Duodenal mucosa (tissue), 2 donors: ENCODE data around the gene MED26.
"Not testable (repeated sequence)": the region's sequence is repeated elsewhere in the genome, so short reads cannot be mapped to it uniquely, and the experiment has no call there.

Experiments used
- H3K27ac ChIP-seq: one replicate; pipeline ENCODE4 v1.7.0; 2013; ENCODE audit warnings: low read depth, low read length
- H3K27me3 ChIP-seq, 2 donors: one replicate each; pipeline ENCODE4 v1.7.0; 2013; ENCODE audit warnings: low read length in 2 of 2, control low read depth in 1 of 2; ENCODE audit not compliant: insufficient read depth in 2 of 2, control insufficient read depth in 1 of 2
- H3K36me3 ChIP-seq, 2 donors: one replicate each; pipeline ENCODE4 v1.7.0; 2013; ENCODE audit warnings: low read length in 2 of 2, control low read depth in 1 of 2; ENCODE audit not compliant: insufficient read depth in 2 of 2, control insufficient read depth in 1 of 2
- H3K4me1 ChIP-seq, 2 donors: one replicate each; pipeline ENCODE4 v1.7.0; 2013; ENCODE audit warnings: low read length in 2 of 2, control low read depth in 1 of 2; ENCODE audit not compliant: insufficient read depth in 2 of 2, control insufficient read depth in 1 of 2
- H3K4me3 ChIP-seq, 2 donors: one replicate each; pipeline ENCODE4 v1.7.0; 2013; ENCODE audit warnings: low read length in 2 of 2, low read depth in 1 of 2
- H3K9ac ChIP-seq, 2 donors: one replicate each; pipeline ENCODE4 v1.7.0; 2013; ENCODE audit warnings: low read length in 2 of 2, low read depth in 1 of 2
- H3K9me3 ChIP-seq, 2 donors: one replicate each; pipeline ENCODE4 v1.7.0; 2013; ENCODE audit warnings: low read length in 2 of 2, control low read depth in 1 of 2; ENCODE audit not compliant: control insufficient read depth in 1 of 2

Gene MED26

DNA sequence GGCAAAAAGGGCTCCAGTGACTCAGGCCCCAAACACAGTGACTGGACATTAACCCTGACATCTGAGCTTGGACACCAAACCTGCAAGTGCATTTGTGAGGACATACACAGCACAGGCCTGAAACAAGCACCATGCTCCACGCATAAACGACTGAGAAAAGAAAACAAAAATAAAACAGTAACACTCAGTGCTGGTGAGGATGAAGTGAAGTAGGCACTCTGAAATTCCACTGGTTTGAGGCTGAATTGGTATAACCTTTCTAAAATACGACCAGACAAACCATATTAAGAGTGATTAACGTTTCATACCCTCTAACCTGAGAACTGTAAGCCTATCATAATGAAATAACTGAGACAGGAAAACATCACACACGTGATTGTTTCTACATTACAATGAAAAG, 61.3 kb downstream of the MED26 start:
- no peaks in the 10 kb centered on the region for H3K27me3 ChIP-seq
- H3K9me3 ChIP-seq, result no peaks in the 10 kb centered on the region
- H3K4me3 ChIP-seq, result no peak overlapping the region
- peaks cover 11 to 59% of the 10 kb centered on the region in 2 donors for H3K36me3 ChIP-seq
- H3K9ac ChIP-seq, result peak overlapping the region in 1 of 2 donors; percentile 6
- peak overlapping the region; percentile 55 for H3K27ac ChIP-seq
- peaks cover 14 to 16% of the 10 kb centered on the region in 2 donors for H3K4me1 ChIP-seq

GRCh38 chr19:16566161-16566560, 61.8 kb downstream of the MED26 start:
- peaks cover 11 to 65% of the 10 kb centered on the region in 2 donors for H3K36me3 ChIP-seq
- H3K9ac ChIP-seq, result peak overlapping the region in 1 of 2 donors; percentile 6
- H3K27me3 ChIP-seq, result no peaks in the 10 kb centered on the region
- H3K4me1 ChIP-seq, result peaks cover 10 to 11% of the 10 kb centered on the region in 2 donors
- peak overlapping the region; percentile 55 for H3K27ac ChIP-seq
- H3K9me3 ChIP-seq, result no peaks in the 10 kb centered on the region
- no peak overlapping the region for H3K4me3 ChIP-seq

DNA sequence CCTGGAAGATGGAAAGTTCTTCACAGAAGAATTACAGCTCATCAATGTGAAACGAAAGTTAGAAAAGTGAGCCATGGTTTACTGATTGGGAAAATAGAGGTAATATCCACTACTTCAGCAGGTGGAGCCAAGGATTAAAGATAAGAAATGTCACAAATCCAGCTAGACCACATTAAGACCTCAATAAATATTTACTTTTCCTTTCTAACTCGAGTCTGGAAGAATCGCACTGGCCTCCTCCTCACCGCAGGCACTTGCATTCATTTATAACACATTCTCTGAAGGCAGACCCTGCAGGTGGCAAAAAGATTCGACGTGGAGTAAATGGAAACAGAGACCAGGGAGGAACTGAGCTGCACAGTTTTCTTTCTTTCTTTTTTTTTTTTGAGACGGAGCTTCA, 63.2 kb downstream of the MED26 start:
- Histone ChIP-seq H3K27ac (no peak overlapping the region), H3K4me3 (no peak overlapping the region), H3K4me1 (peaks cover 0 to 3% of the 10 kb centered on the region in 2 donors), H3K36me3 (peaks cover 13 to 72% of the 10 kb centered on the region in 2 donors), H3K9ac (no peak overlapping the region), H3K9me3 (no peaks in the 10 kb centered on the region), H3K27me3 (no peaks in the 10 kb centered on the region)

DNA sequence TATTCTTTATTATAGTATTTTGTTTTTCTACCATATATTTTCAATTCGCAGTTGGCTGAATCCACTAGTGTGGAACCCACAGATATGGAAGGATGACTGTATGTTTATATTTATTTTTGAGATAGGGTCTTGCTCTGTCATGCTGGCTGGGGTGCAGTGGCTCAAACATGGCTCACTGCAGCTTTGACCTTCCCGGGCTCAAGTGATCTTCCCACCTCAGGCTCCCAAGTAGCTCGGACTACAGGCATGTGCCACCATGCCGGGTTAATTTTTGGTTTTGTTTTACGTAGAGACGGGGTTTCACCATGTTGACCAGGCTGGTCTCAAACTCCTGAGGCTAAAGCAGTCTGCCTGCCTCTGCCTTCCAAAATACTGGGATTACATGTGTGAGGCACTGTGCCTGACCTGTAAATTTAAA, 65.4 kb downstream of the MED26 start:
- no peak overlapping the region for H3K9ac ChIP-seq
- no peaks in the 10 kb centered on the region for H3K27me3 ChIP-seq
- no peak overlapping the region for H3K27ac ChIP-seq
- peaks cover 19 to 64% of the 10 kb centered on the region in 2 donors for H3K36me3 ChIP-seq
- no peaks in the 10 kb centered on the region for H3K4me1 ChIP-seq
- H3K4me3 ChIP-seq, result no peak overlapping the region
- no peaks in the 10 kb centered on the region for H3K9me3 ChIP-seq

DNA sequence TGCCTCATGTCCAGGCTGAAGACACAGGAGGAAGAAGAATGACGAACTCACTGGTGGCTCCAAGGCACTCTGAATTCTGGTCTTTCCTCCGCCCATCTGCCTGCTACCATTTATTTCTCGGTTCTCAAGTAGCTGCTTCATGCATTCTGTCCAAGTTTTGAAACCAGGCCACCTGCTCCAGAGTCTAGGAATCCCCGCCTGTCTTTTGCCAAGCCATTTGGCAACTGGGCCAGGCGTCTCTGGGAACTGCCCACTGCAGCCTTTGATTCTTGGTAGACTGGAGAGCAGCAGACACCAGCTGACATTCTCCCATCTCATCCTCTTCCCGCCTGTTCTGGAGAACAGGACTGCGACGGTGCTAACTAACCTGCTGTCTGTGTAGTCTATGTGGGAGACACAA, 66.6 kb downstream of the MED26 start:
- Histone ChIP-seq H3K36me3 (peaks cover 17 to 60% of the 10 kb centered on the region in 2 donors), H3K9ac (no peak overlapping the region), H3K4me3 (no peak overlapping the region), H3K9me3 (no peaks in the 10 kb centered on the region), H3K27me3 (no peaks in the 10 kb centered on the region), H3K27ac (no peak overlapping the region), H3K4me1 (no peaks in the 10 kb centered on the region)

- Histone ChIP-seq H3K27me3 (no peaks in the 10 kb centered on the region), H3K36me3 (peaks cover 13 to 67% of the 10 kb centered on the region in 2 donors)
Observed at GRCh38 chr19:16559780-16560276, 68.2 kb downstream of the MED26 start.

GRCh38 chr19:16554776-16555175, 73.2 kb downstream of the MED26 start:
- Histone ChIP-seq H3K4me1 (no peaks in the 10 kb centered on the region), H3K27ac (no peak overlapping the region), H3K36me3 (peaks cover 20 to 48% of the 10 kb centered on the region in 2 donors), H3K9me3 (no peaks in the 10 kb centered on the region), H3K9ac (no peak overlapping the region), H3K4me3 (no peak overlapping the region), H3K27me3 (no peaks in the 10 kb centered on the region)

More at GRCh38 chr19:16559780-16560276, 68.2 kb downstream of the MED26 start:
- no peaks in the 10 kb centered on the region for H3K4me1 ChIP-seq
- no peaks in the 10 kb centered on the region for H3K9me3 ChIP-seq
- H3K9ac ChIP-seq, result no peak overlapping the region
- no peak overlapping the region for H3K27ac ChIP-seq
- no peak overlapping the region for H3K4me3 ChIP-seq

DNA sequence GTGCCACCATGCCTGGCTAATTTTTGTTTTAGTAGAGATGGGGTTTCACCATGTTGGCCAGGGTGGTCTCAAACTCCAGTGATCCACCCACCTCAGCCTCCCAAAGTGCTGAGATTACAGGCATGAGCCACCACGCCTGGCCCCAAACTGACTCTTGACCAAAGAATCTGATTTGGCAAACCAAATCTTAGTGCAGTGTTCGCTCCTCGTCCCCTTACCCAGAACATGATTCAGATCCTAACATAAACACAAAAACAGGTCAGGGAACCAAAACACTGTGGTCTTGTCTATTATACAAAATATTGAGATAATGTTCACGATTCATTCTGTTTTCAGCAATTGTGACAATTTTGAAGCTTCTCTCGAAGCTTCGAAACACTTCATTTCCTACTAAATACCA, 76.1 kb downstream of the MED26 start:
- peaks cover 15 to 39% of the 10 kb centered on the region in 2 donors for H3K36me3 ChIP-seq
- not testable (repeated sequence) for H3K4me3 ChIP-seq, H3K9me3 ChIP-seq

DNA sequence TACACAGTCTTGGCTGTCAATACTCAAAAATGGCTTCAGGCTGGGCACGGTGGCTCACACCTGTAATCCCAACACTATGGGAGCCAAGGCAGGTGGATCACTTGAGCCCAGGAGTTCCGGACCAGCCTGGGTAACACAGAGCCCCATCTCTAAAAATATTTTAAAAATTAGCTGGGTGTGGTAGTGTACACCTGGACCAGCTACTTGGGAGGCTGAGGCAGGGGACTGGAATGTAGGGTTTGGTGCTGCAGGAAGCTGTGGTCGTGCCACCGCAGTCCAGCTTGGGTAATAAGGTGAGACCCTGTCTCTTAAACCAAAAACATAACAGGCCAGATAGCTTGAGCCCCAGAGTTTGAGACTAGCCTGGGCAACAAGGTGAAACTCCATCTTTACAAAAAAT, 79.0 kb downstream of the MED26 start:
- H3K4me3 ChIP-seq, result no peak overlapping the region
- H3K27ac ChIP-seq, result no peak overlapping the region
- no peaks in the 10 kb centered on the region for H3K4me1 ChIP-seq
- H3K36me3 ChIP-seq, result peaks cover 15% of the 10 kb centered on the region in 2 donors
- H3K9me3 ChIP-seq, result no peaks in the 10 kb centered on the region
- H3K27me3 ChIP-seq, result no peaks in the 10 kb centered on the region
- H3K9ac ChIP-seq, result no peak overlapping the region

More for the DNA sequence above, 76.1 kb downstream of the MED26 start:
- not testable (repeated sequence) for H3K9ac ChIP-seq, H3K4me1 ChIP-seq, H3K27me3 ChIP-seq, H3K27ac ChIP-seq

- no peaks in the 10 kb centered on the region for H3K9me3 ChIP-seq
Observed at GRCh38 chr19:16544473-16545231, 83.4 kb downstream of the MED26 start.

More at GRCh38 chr19:16544473-16545231, 83.4 kb downstream of the MED26 start:
- H3K36me3 ChIP-seq, result peaks cover 2 to 3% of the 10 kb centered on the region in 2 donors
- H3K4me3 ChIP-seq, result no peak overlapping the region
- peaks cover 9 to 16% of the 10 kb centered on the region in 2 donors for H3K4me1 ChIP-seq
- no peaks in the 10 kb centered on the region for H3K27me3 ChIP-seq
- H3K9ac ChIP-seq, result no peak overlapping the region
- H3K27ac ChIP-seq, result no peak overlapping the region
